ENCODE measurements around the gene GABBR2. TPM values are rescaled to one million over a fixed set of nuclear protein-coding genes. Genes with fewer than 3 reads are reported as not detected.
A peak's percentile ranks its signal among the peaks of the same experiment; 100 is the strongest.

Gene GABBR2
- total RNA-seq, 2 experiments from 2014 or later: not detected

DNA sequence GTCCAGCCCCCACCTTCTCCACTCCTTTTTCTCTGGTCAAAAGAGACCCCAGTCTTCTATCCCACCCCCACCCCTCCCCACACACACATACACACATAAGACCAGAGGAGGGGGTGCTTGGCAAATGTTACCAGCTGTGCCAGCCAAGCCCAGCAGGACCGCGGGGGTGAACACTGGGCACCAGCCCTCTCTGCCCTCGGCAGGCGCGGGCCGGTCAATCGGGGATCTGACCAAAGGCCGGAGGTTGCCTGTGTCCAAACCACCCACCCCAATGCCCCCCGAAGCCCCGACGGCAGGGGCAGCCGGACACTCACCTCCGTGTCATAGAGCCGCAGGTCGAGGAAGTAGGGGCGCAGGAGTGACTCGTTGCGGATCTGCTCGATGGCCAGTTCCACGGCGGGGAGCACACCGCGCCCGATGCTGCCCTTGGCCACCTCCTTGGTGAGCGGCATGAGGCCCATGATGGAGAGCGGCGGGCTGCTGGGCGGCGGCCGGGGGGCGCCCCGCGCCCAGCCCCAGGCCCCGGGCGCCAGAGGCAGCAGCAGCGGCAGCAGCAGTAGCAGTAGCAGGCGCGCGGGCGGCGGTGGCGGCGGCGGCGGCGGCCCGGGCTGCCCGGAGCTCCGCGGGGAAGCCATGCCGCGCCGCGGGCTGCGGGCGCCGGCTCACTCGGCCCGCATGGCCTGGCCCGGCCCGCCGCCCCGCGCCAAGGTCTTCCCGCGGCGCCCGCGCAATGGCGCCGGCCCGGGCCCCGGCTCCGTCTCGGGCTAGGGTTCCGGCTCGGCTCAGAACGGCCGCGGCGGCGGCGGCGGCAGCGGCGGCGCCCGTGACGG lies 417 bp downstream of the GABBR2 start:
- Histone ChIP-seq H3K9me3 (ENCODE audit: low read length) (no peaks in the 10 kb centered on the region), H3K9me2 (ENCODE audit: insufficient read depth, low read length) (no peaks in the 10 kb centered on the region), H3K4me2 (ENCODE audit: low read length) (no peak overlapping the region), H3K4me3 (ENCODE audit: low read depth, low read length, poor library complexity, severe bottlenecking) (no peak overlapping the region), H4K20me1 (ENCODE audit: insufficient read depth, low read length) (no peaks in the 10 kb centered on the region), H2AFZ (ENCODE audit: low read length) (no peak overlapping the region), H3K4me1 (ENCODE audit: insufficient read depth, low read length, poor library complexity, severe bottlenecking) (no peaks in the 10 kb centered on the region), H3K27ac (ENCODE audit: low read depth, low read length, poor library complexity, severe bottlenecking) (no peak overlapping the region), H3K36me3 (ENCODE audit: insufficient read depth, low read length) (no peaks in the 10 kb centered on the region), H3K79me2 (ENCODE audit: insufficient read depth, low read depth, low read length) (no peaks in the 10 kb centered on the region)
- POLR2A ChIA-PET: no interaction called here
- intact Hi-C loops (cut with micrococcal nuclease; ENCODE audit: unreplicated experiment): no loop called here
- TF ChIP-seq, protein P1, sequence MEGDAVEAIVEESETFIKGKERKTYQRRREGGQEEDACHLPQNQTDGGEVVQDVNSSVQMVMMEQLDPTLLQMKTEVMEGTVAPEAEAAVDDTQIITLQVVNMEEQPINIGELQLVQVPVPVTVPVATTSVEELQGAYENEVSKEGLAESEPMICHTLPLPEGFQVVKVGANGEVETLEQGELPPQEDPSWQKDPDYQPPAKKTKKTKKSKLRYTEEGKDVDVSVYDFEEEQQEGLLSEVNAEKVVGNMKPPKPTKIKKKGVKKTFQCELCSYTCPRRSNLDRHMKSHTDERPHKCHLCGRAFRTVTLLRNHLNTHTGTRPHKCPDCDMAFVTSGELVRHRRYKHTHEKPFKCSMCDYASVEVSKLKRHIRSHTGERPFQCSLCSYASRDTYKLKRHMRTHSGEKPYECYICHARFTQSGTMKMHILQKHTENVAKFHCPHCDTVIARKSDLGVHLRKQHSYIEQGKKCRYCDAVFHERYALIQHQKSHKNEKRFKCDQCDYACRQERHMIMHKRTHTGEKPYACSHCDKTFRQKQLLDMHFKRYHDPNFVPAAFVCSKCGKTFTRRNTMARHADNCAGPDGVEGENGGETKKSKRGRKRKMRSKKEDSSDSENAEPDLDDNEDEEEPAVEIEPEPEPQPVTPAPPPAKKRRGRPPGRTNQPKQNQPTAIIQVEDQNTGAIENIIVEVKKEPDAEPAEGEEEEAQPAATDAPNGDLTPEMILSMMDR (conservative IDR thresholded peaks at IDR 0.05; ENCODE audit: low read length): no peak
- no peak for TF ChIP-seq EZH2phosphoT487 (IDR thresholded peaks at IDR 0.05; ENCODE audit: borderline replicate concordance, low read depth, low read length)
- no peak for DNase-seq (ENCODE audit: low spot score)
- BruUV-seq (replicated peaks): no TSS peak
- CTCF ChIA-PET (ENCODE audit: unreplicated experiment): no interaction called here

DNA sequence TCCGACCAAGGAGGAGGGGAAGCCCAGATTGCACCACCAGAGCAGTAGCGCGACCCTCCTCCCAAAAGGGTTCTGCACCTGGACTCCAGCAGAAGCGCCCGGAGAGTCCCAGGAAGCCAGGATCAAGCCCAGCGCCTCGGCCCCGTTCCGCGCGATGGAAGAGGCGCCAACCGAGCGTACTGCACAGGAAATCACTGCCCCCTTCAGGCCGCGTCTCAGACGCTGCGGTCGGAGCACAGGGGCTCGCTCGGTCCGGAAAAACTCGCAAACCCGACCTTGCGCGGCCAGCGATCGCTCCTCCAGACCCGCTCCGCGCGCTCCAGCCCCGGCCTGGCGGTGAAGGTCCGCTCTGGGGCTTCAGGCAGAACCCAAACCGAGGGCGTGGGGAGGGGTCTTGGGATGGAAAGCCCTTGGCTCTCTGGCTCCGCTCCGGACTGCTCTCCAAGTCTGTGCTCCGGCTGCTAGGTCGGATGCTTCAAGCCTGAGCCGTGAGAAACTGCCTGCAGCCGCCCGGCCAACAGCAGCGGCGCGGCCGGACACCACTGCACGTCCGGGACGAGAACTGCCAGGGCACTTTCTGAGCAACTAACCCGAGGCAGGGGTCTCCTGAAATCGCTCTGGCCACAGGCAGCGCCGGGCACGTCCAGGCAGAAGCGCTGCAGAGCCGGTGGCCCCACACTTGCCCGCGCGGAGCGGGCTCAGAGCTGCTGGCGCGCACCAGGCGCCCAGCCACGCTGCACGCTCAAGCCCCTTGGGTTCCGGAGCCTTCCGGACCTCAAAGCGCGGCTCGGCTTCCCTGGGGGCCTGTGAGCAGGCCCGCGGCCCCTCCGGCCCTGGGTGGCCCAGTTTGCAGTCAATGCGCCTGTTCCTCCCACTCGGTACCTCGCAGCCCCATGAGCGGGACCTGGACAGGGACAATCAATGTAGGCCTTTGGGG lies 1.3 kb downstream of the GABBR2 start:
- Histone ChIP-seq H3K9me2 (ENCODE audit: insufficient read depth, low read length) (no peaks in the 10 kb centered on the region), H4K20me1 (ENCODE audit: insufficient read depth, low read length) (no peaks in the 10 kb centered on the region), H3K4me3 (ENCODE audit: low read depth, low read length, poor library complexity, severe bottlenecking) (no peak overlapping the region), H3K4me2 (ENCODE audit: low read length) (no peak overlapping the region), H2AFZ (ENCODE audit: low read length) (no peak overlapping the region), H3K9me3 (ENCODE audit: low read length) (no peaks in the 10 kb centered on the region), H3K36me3 (ENCODE audit: insufficient read depth, low read length) (no peaks in the 10 kb centered on the region), H3K4me1 (ENCODE audit: insufficient read depth, low read length, poor library complexity, severe bottlenecking) (no peaks in the 10 kb centered on the region), H3K79me2 (ENCODE audit: insufficient read depth, low read depth, low read length) (no peaks in the 10 kb centered on the region), H3K27ac (ENCODE audit: low read depth, low read length, poor library complexity, severe bottlenecking) (no peak overlapping the region)
- intact Hi-C loops (cut with micrococcal nuclease; ENCODE audit: unreplicated experiment): no loop called here
- no peak for DNase-seq (ENCODE audit: low spot score)
- CTCF ChIA-PET (ENCODE audit: unreplicated experiment): no interaction called here
- BruUV-seq (replicated peaks): no TSS peak
- POLR2A ChIA-PET: no interaction called here
- TF ChIP-seq, protein P1 (conservative IDR thresholded peaks at IDR 0.05; ENCODE audit: low read length): peak; percentile 43; the same call in 1 of the 2 replicates
- no peak for TF ChIP-seq EZH2phosphoT487 (IDR thresholded peaks at IDR 0.05; ENCODE audit: borderline replicate concordance, low read depth, low read length)
